NCI-H146 (cell line): ENCODE results near the gene FKBP1C.

Source experiments
- DNase-seq: peaks from one replicate; lab custom pipeline; 2025; lab: John Stamatoyannopoulos, UW

FKBP1C gene

DNA sequence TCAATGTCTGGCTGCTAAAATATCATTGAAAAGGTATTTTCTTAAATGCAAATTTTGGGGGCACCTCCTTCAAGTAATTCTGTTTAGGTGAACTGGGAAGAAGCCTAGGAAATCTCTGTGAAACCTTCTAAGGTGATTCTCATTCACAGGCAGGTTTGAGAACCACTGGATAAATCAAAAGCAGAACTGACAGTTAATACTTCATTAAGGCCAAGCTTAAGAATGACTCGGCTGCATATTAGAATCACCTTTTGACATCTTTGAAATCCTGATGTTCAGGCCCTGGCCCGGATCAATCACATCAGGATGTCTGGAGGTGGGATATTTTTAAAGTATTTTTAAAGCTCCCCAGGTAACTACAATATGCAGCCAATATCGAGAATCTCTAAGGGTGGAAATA, 50.6 kb downstream of the FKBP1C start:
- no peak for DNase-seq
